ENCODE data around the gene OR2S2.

OR2S2 gene

DNA sequence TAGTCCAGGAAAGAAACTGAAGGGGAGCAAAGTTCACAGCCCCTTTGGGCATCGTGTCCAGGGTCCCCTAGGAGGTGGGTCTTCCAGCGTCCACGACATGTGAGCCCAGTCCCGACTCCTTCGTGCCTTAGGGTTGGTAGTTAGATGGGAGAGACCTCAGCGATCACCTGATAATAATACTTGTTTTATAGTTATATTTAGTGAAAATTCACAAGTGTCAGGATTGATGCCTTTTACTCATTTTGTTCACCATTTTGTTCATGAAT, 28.6 kb downstream of the OR2S2 start:
- in situ Hi-C loops (cut with HindIII; ENCODE audit: low pct_ligation_motif_present, low sequenced_read_pairs), result no loop called here
- Histone ChIP-seq H3K4me3 (ENCODE audit: low read depth, low read length) (no peak overlapping the region), H3K27me3 (replicated peaks) (no peaks in the 10 kb centered on the region), H3K27ac (no peak overlapping the region), H3K36me3 (replicated peaks) (no peaks in the 10 kb centered on the region)
- no peak for DNase-seq
- TF ChIP-seq, protein P1, sequence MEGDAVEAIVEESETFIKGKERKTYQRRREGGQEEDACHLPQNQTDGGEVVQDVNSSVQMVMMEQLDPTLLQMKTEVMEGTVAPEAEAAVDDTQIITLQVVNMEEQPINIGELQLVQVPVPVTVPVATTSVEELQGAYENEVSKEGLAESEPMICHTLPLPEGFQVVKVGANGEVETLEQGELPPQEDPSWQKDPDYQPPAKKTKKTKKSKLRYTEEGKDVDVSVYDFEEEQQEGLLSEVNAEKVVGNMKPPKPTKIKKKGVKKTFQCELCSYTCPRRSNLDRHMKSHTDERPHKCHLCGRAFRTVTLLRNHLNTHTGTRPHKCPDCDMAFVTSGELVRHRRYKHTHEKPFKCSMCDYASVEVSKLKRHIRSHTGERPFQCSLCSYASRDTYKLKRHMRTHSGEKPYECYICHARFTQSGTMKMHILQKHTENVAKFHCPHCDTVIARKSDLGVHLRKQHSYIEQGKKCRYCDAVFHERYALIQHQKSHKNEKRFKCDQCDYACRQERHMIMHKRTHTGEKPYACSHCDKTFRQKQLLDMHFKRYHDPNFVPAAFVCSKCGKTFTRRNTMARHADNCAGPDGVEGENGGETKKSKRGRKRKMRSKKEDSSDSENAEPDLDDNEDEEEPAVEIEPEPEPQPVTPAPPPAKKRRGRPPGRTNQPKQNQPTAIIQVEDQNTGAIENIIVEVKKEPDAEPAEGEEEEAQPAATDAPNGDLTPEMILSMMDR (IDR thresholded peaks at IDR 0.05; ENCODE audit: low read depth, low read length, missing control alignments), result no peak

DNA sequence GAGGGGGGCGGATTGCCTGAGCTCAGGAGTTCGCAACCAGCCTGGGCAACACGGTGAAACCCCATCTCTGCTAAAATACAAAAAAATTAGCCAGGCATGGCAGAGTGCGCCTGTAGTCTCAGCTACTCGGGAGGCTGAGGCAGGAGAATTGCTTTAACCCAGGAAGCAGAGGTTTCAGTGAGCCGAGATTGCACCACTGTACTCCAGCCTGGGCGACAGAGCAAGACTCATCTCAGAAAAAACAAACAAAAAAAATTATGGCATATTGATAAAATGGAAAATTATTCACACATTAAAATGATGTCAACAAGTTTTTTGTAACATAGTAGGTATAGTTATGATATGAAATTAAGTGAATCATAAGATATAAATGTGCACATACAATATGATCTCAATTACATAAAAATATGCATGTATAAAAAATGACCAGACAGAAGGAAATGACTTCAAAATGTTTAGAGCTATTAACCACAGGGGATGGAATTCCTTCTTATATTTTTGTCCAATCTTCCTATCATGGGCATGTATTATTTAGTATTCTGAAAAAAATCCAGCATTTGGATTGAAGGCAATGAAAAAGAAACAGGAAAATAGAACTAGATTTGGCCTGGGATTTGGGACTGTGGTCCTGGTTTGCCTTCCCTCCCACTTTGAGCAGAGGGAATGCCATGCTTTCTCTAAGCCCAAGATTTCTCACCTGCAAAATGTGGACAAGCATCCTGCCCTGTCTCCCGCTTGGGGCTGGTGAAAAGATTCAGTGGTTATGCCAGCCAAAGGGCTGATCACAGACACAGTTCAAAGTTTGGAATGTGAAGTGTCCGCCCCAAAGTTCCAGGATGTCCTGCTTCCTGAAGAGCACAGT, 29.1 kb downstream of the OR2S2 start:
- no peaks in the 10 kb centered on the region for H3K36me3 ChIP-seq (replicated peaks)
- H3K27me3 ChIP-seq (replicated peaks), result no peaks in the 10 kb centered on the region
- no peak for DNase-seq
- no peak overlapping the region for H3K4me3 ChIP-seq (ENCODE audit: low read depth, low read length)
- no peak overlapping the region for H3K27ac ChIP-seq
- in situ Hi-C loops (cut with HindIII; ENCODE audit: low pct_ligation_motif_present, low sequenced_read_pairs), result no loop called here
- TF ChIP-seq, protein P1 (IDR thresholded peaks at IDR 0.05; ENCODE audit: low read depth, low read length, missing control alignments), result no peak

- TF ChIP-seq, protein P1 (IDR thresholded peaks at IDR 0.05; ENCODE audit: low read depth, low read length, missing control alignments), result no peak
- H3K4me3 ChIP-seq (ENCODE audit: low read depth, low read length), result no peak overlapping the region
- H3K36me3 ChIP-seq (replicated peaks), result no peaks in the 10 kb centered on the region
- peak overlapping the region; percentile 94 for H3K27ac ChIP-seq
- H3K27me3 ChIP-seq (replicated peaks), result no peaks in the 10 kb centered on the region
- in situ Hi-C loops (cut with HindIII; ENCODE audit: low pct_ligation_motif_present, low sequenced_read_pairs), result no loop called here
- peak; percentile 96 for DNase-seq
These were observed 33.8 kb downstream of the OR2S2 start for GRCh38 chr9:35923927-35924763.

- in situ Hi-C loops (cut with HindIII; ENCODE audit: low pct_ligation_motif_present, low sequenced_read_pairs), result no loop called here
- no peak for DNase-seq
- no peaks in the 10 kb centered on the region for H3K27me3 ChIP-seq (replicated peaks)
- peak overlapping the region; percentile 94 for H3K27ac ChIP-seq
- H3K36me3 ChIP-seq (replicated peaks), result no peaks in the 10 kb centered on the region
- TF ChIP-seq, protein P1 (IDR thresholded peaks at IDR 0.05; ENCODE audit: low read depth, low read length, missing control alignments), result no peak
- H3K4me3 ChIP-seq (ENCODE audit: low read depth, low read length), result no peak overlapping the region
These were observed 34.4 kb downstream of the OR2S2 start for GRCh38 chr9:35923598-35923926.

DNA sequence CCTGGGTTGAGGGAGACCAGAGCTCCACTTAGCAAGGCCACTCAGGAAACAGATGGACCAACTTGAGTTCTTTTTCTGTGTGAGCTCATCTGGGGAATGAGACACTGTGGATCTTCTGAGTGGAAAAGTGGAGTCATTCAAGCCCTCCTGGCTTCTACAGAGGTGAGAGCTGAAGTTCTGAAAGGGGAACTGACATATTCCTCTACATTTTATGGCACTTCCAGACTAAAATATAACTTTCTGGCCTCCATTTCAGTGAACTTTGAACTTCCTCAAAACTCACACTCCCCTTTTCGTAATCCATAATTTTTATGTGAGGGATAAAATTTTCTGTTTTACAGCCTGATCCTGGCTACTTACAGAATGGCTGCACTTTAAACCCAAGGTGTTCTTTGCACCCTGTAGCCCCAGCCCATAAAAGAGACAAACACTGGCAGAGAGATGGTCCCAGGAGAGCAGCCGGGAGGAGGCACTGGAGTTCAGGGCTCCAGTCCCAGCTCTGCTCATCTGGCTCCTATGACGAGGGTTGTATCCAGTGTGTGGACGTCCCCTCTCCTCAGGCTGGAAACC, 37.8 kb downstream of the OR2S2 start:
- no peak overlapping the region for H3K4me3 ChIP-seq (ENCODE audit: low read depth, low read length)
- H3K27ac ChIP-seq, result no peak overlapping the region
- in situ Hi-C loops (cut with HindIII; ENCODE audit: low pct_ligation_motif_present, low sequenced_read_pairs), result no loop called here
- no peaks in the 10 kb centered on the region for H3K36me3 ChIP-seq (replicated peaks)
- DNase-seq, result no peak
- H3K27me3 ChIP-seq (replicated peaks), result no peaks in the 10 kb centered on the region
- TF ChIP-seq, protein P1 (IDR thresholded peaks at IDR 0.05; ENCODE audit: low read depth, low read length, missing control alignments), result no peak

Measured in brain microvascular endothelial cell (primary cell).